ENCODE data around the gene BFSP1.

GRCh38 chr20:17542993-17543412, 11.8 kb upstream of the BFSP1 start:
- TF ChIP-seq ZNF10 (tag by site-specific recombination; IDR thresholded peaks at IDR 0.05) = no peak
- TF ChIP-seq CTCF (tag by site-specific recombination; IDR thresholded peaks at IDR 0.05) = no peak
- no peak for TF ChIP-seq PRDM10 (tag by site-specific recombination; IDR thresholded peaks at IDR 0.05)
- TF ChIP-seq ZNF274 (IDR thresholded peaks at IDR 0.05; ENCODE audit: low read length) = no peak
- no peak for TF ChIP-seq ZNF274 (tag by site-specific recombination; IDR thresholded peaks at IDR 0.05; ENCODE audit: borderline replicate concordance)
- no peak for TF ChIP-seq ZBTB26 (tag by site-specific recombination; optimal IDR thresholded peaks at IDR 0.05)
